Lower leg skin (tissue), 3 donors: ENCODE data around the gene SNX5.

Source experiments
- POLR2A ChIP-seq, 2 donors: fragments of 450-650 bp; IDR thresholded peaks; one replicate each; pipeline ENCODE4 v1.6.1; 2016 to 2017; ENCODE audit warnings: antibody characterized with exemption in 2 of 2, mild to moderate bottlenecking in 1 of 2, moderate library complexity in 1 of 2
- TF ChIP-seq, protein P1 (sequence below), 3 donors: fragments of 450-650 bp; IDR thresholded peaks; one replicate each; pipeline ENCODE4 v1.5.1; 2016; ENCODE audit warnings: antibody characterized with exemption in 3 of 3, mild to moderate bottlenecking in 3 of 3, moderate library complexity in 2 of 3

DNA sequence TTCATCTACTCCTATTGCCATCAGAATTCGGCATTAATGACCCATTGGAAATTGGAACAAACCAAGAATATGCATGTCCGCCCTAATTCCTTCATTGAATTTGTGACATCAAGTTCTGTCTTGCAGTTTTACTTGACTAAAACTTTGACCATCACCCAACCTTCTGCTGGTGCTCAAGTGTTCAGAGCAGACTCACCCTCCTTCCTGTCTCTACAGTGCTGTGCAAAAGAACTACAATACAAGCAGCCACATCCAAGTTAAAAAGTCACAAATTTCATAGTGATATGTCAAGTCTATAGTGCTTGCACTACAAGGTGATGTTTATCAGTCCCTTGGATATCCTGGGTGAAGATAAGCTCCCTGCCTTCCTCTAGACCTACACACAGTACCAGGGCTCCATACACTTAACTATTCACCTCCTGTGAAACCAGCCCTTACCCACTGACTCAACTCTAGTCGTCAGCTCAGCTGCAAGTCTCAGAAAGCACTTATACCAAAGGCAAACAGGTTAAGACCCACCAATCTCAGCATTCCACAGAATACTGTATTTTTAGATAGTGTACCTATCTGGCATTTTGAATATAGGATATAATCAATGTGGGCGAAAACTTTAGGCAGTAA lies 23.6 kb downstream of the SNX5 start:
- TF ChIP-seq, protein P1, sequence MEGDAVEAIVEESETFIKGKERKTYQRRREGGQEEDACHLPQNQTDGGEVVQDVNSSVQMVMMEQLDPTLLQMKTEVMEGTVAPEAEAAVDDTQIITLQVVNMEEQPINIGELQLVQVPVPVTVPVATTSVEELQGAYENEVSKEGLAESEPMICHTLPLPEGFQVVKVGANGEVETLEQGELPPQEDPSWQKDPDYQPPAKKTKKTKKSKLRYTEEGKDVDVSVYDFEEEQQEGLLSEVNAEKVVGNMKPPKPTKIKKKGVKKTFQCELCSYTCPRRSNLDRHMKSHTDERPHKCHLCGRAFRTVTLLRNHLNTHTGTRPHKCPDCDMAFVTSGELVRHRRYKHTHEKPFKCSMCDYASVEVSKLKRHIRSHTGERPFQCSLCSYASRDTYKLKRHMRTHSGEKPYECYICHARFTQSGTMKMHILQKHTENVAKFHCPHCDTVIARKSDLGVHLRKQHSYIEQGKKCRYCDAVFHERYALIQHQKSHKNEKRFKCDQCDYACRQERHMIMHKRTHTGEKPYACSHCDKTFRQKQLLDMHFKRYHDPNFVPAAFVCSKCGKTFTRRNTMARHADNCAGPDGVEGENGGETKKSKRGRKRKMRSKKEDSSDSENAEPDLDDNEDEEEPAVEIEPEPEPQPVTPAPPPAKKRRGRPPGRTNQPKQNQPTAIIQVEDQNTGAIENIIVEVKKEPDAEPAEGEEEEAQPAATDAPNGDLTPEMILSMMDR (IDR thresholded peaks at IDR 0.05) = no peak
- TF ChIP-seq POLR2A (IDR thresholded peaks at IDR 0.05) = no peak
